Gastrocnemius medialis (tissue), 4 donors: ENCODE data around the gene RHEX. TPM values are rescaled to one million over a fixed set of nuclear protein-coding genes. Genes with fewer than 3 reads are reported as not detected.

Source experiments
- ATAC-seq, 2 donors: fragments of 150-250 bp; one replicate each; pipeline ENCODE4 v1.9.1; 2016
- DNase-seq, 2 donors: peaks; one replicate each; pipeline ENCODE4 v3.0.0-alpha.2; 2019
- H3K27ac ChIP-seq, 4 donors: fragments of 200-600 bp; sonication (generic); 1 replicate in 1 of 4; 2 replicates in 3 of 4; pipeline ENCODE4 v1.5.1; 2016 to 2018; ENCODE audit warnings: mild to moderate bottlenecking in 2 of 4, moderate library complexity in 1 of 4
- H3K27me3 ChIP-seq, 3 donors: fragments of 200-600 bp; sonication (generic) in 2 of 3; 1 replicate in 1 of 3; 2 replicates in 2 of 3; pipeline versions ENCODE4 v1.5.1 to v1.6.0; 2016 to 2019; ENCODE audit warnings: mild to moderate bottlenecking in 1 of 3, moderate library complexity in 1 of 3
- H3K36me3 ChIP-seq, 2 donors: fragments of 200-600 bp; sonication (generic) in 1 of 2; one replicate each; pipeline ENCODE4 v1.5.1; 2017 to 2018
- H3K4me1 ChIP-seq, 2 donors: fragments of 200-600 bp; sonication (generic) in 1 of 2; one replicate each; pipeline ENCODE4 v1.5.1; 2016 to 2017; ENCODE audit warnings: mild to moderate bottlenecking in 2 of 2
- H3K4me3 ChIP-seq, 4 donors: fragments of 200-600 bp; sonication (generic) in 3 of 4; 1 replicate in 1 of 4; 2 replicates in 3 of 4; pipeline ENCODE4 v1.5.1; 2016 to 2019; ENCODE audit warnings: mild to moderate bottlenecking in 2 of 4
- H3K9me3 ChIP-seq, 3 donors: fragments of 200-600 bp; sonication (generic) in 2 of 3; 1 replicate in 1 of 3; 2 replicates in 2 of 3; pipeline ENCODE4 v1.5.1; 2016 to 2019
- POLR2A ChIP-seq, 2 donors: fragments of 450-650 bp; IDR thresholded peaks; one replicate each; pipeline ENCODE4 v1.6.1; 2017; ENCODE audit warnings: antibody characterized with exemption in 2 of 2, mild to moderate bottlenecking in 2 of 2, moderate library complexity in 2 of 2
- in situ Hi-C, 4 donors: fragments of 200-750 bp; cut with MboI; loops; one replicate each; pipeline versions ENCODE4 v1.15.0 to v1.8.0; 2017; ENCODE audit warnings: low sequenced_read_pairs in 4 of 4
- intact Hi-C: fragments of 100-400 bp; cut with DNase I; formaldehyde crosslinking; loops from one replicate; pipeline ENCODE4 v1.15.1; 2023; ENCODE audit warnings: low total_unique reads
- total RNA-seq, 4 donors: library from RNA; depleted of rRNA; stranded (reverse); fragments of >200 nt; gene quantifications; one replicate each; pipeline versions ENCODE4 v1.1.0 to v1.2.3, GENCODE V29; 2016
- TF ChIP-seq, protein P1 (sequence below), 5 experiments: fragments of 450-650 bp in 3 of 5; fragments of 200-600 bp in 2 of 5; sonication (generic) in 2 of 5; IDR thresholded peaks in 4 of 5; conservative IDR thresholded peaks in 1 of 5; 1 replicate in 4 of 5; 2 replicates in 1 of 5; pipeline ENCODE4 v1.5.1; 2016 to 2019; ENCODE audit warnings: antibody characterized with exemption in 5 of 5, mild to moderate bottlenecking in 3 of 5, moderate library complexity in 3 of 5

RHEX gene
- total RNA-seq, 4 donors from 2014 or later = not detected

DNA sequence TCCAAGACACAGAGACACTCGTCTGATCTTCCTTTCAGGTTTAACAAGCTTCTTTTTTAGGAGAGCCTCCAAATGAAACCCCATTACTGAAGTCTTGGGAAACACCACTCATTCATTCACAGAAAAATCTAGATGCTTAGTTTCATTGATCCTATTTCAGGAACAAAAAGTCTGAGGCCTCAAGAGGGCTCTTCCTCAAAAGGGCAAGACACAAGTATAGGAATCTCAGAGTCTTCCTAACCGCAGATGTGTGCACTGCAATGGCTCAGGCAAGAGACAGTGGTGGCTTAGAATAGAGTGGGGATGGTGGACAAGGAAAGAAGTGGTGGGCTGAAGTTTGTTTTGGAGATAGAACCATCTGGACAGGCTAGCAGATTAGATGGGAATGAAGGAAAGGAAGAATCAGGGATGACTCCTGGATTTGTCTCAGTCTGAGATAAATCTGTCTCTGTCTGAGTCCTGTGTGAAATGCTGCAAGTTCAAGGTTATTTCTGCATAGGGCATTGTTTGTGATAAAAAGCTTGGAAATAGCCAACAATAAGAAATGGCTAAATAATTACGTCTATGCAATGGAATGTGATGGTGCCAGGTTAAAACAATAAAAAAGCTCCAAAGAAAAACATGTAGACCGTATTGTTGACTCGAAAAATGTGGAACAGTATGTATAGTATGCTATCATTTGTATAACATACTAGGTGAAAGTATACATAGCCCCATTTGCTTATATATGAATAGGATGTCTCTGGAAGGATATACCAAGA lies 20.4 kb upstream of the RHEX start:
- TF ChIP-seq, protein P1, sequence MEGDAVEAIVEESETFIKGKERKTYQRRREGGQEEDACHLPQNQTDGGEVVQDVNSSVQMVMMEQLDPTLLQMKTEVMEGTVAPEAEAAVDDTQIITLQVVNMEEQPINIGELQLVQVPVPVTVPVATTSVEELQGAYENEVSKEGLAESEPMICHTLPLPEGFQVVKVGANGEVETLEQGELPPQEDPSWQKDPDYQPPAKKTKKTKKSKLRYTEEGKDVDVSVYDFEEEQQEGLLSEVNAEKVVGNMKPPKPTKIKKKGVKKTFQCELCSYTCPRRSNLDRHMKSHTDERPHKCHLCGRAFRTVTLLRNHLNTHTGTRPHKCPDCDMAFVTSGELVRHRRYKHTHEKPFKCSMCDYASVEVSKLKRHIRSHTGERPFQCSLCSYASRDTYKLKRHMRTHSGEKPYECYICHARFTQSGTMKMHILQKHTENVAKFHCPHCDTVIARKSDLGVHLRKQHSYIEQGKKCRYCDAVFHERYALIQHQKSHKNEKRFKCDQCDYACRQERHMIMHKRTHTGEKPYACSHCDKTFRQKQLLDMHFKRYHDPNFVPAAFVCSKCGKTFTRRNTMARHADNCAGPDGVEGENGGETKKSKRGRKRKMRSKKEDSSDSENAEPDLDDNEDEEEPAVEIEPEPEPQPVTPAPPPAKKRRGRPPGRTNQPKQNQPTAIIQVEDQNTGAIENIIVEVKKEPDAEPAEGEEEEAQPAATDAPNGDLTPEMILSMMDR (IDR thresholded peaks at IDR 0.05 in 4 of 5, conservative IDR thresholded peaks at IDR 0.05 in 1 of 5) = no peak
- TF ChIP-seq POLR2A (IDR thresholded peaks at IDR 0.05) = no peak
- Histone ChIP-seq H3K27me3 (peaks cover 0 to 4% (median 0%) of the 10 kb centered on the region in 3 donors), H3K9me3 (no peaks in the 10 kb centered on the region), H3K36me3 (no peaks in the 10 kb centered on the region), H3K27ac (no peak overlapping the region), H3K4me3 (no peak overlapping the region), H3K4me1 (no peaks in the 10 kb centered on the region)
- intact Hi-C loops = loop anchor here (5.0 kb wide), 1 partner anchor 75 kb away; no protein-coding TSS in a partner anchor
- ATAC-seq (no peak), DNase-seq (no peak)
- in situ Hi-C loops = no loop called here

DNA sequence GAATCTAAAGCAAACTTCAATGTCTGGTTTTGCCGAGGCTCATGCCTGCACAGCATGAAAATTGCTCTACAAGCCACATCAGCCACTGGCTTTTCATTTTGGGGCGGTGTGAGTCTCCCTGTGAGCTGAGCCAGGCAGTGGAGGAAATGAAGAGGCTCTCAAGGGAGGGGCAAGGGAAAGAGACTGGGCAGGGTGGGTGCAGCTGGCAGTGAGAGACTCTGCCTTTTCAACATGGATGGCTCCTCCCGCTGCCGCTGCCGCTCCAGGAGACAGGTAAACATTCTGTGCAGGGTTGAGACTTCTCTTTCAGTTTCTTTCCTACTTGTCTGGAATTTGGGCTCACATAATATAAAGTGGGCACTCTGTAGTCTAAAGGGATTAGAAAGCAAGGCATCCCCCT lies 17.9 kb upstream of the RHEX start:
- H3K36me3 ChIP-seq = no peaks in the 10 kb centered on the region
- no peak for TF ChIP-seq POLR2A (IDR thresholded peaks at IDR 0.05)
- TF ChIP-seq, protein P1 (IDR thresholded peaks at IDR 0.05 in 4 of 5, conservative IDR thresholded peaks at IDR 0.05 in 1 of 5) = no peak
- in situ Hi-C loops = no loop called here
- ATAC-seq (no peak), DNase-seq (no peak)
- no peak overlapping the region for H3K4me3 ChIP-seq
- peaks cover 0 to 6% (median 0%) of the 10 kb centered on the region in 3 donors for H3K27me3 ChIP-seq
- intact Hi-C loops = no loop called here
- H3K9me3 ChIP-seq = no peaks in the 10 kb centered on the region
- H3K4me1 ChIP-seq = peaks cover 0 to 4% of the 10 kb centered on the region in 2 donors
- no peak overlapping the region for H3K27ac ChIP-seq

DNA sequence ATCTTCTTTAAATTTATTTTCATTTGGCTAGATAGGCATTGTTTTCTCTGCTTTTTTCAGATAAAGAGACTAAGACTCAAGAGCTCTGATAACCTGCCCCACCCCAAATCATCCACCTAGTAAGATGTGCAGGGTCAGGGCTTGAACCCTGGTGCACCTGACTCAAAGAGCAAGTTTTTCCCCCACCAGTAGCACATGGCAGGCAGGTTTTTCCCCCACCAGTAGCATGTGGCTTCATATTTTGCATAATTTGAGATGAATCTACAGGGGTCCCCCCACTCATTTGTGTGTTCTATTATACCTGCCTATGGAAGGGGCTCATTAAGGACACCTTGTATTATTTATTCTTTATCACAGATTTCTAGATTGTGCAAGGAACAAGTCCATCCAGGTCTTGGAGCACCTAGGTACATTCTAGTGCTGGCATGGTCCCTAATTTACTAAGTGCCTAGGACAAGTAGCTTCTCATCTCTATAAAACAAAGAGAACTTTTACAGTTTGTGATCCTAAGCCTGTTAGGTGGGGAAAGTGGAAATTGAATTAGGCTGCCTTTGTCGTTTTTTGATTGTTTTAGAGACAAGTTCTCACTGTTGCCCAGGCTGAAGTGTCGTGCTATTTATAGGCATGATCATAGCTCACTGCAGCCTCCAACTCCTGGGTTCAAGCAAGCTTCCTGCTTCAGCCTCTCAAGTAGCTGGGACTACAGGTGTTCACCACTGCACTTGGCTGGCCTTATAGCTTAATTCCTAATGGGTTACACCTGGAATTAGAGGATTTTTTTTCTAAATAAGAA lies 16.1 kb upstream of the RHEX start:
- in situ Hi-C loops (no loop called here), intact Hi-C loops (no loop called here)
- Histone ChIP-seq H3K4me3 (no peak overlapping the region), H3K4me1 (peaks cover 0 to 4% of the 10 kb centered on the region in 2 donors), H3K27ac (no peak overlapping the region), H3K9me3 (no peaks in the 10 kb centered on the region), H3K27me3 (peaks cover 0 to 6% (median 0%) of the 10 kb centered on the region in 3 donors), H3K36me3 (no peaks in the 10 kb centered on the region)
- DNase-seq = no peak
- TF ChIP-seq POLR2A (IDR thresholded peaks at IDR 0.05) = no peak
- TF ChIP-seq, protein P1 (IDR thresholded peaks at IDR 0.05 in 4 of 5, conservative IDR thresholded peaks at IDR 0.05 in 1 of 5) = no peak
- ATAC-seq = no peak

DNA sequence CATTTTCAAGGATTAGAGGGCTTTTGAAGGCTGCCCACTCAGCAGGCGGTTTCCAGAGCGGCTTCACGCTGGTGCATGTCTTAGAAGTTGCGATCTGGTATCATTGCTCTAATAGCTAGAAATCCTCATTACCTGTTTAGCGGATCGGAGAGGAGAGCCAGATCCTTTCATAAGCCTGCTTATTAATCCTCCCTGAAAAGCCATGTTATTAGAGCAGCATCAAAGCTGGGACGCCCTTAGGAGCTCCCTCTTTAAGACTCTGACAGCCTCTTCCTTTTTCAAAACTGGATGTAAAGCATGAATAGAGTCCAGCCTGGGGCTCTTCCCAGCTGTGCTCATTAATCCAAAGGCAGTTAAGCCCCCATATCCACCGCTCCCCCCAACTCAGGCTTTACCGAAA lies 15.4 kb upstream of the RHEX start:
- no peaks in the 10 kb centered on the region for H3K36me3 ChIP-seq
- no peak for ATAC-seq
- H3K4me1 ChIP-seq = peaks cover 0 to 4% of the 10 kb centered on the region in 2 donors
- DNase-seq = no peak
- TF ChIP-seq, protein P1 (IDR thresholded peaks at IDR 0.05 in 4 of 5, conservative IDR thresholded peaks at IDR 0.05 in 1 of 5) = no peak
- no peak for TF ChIP-seq POLR2A (IDR thresholded peaks at IDR 0.05)
- intact Hi-C loops = no loop called here
- H3K9me3 ChIP-seq = no peaks in the 10 kb centered on the region
- no peak overlapping the region for H3K27ac ChIP-seq
- in situ Hi-C loops = no loop called here
- peaks cover 0 to 6% (median 0%) of the 10 kb centered on the region in 3 donors for H3K27me3 ChIP-seq
- no peak overlapping the region for H3K4me3 ChIP-seq
